ENCODE measurements around the gene LOC101059915.

Gene LOC101059915

DNA sequence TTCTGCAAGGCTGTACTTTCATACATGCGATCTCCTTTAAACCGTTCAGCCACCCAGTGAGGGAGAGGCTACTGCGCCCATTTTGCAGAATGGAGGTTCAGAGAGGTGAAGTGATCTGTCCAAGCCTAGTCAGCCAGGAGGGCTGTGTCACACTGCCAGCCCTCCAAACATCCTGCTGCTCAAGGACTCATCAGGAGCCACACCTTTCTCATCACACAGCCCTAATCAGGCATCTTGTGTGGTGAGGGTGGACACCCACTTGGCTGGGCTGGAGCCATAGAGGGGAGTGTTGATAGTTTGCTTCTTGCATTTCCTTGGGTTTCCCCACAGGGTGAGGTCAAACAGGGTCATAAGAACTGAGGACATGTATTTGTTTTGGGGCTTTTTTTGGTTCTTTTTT lies 43.6 kb upstream of the LOC101059915 start:
- Histone ChIP-seq H3K9me3 (ENCODE audit: control insufficient read depth, low read length) (no peaks in the 10 kb centered on the region), H3K4me1 (ENCODE audit: control insufficient read depth, insufficient read depth, low read length, poor library complexity, severe bottlenecking) (peaks cover 40% of the 10 kb centered on the region), H3K36me3 (ENCODE audit: control insufficient read depth, insufficient read depth, low read length) (no peaks in the 10 kb centered on the region), H3K4me3 (ENCODE audit: insufficient read depth, low read depth, low read length, poor library complexity, severe bottlenecking) (no peak overlapping the region), H3K27ac (ENCODE audit: insufficient read depth, low read length, poor library complexity, severe bottlenecking) (peak overlapping the region; percentile 77), H3K27me3 (replicated peaks; ENCODE audit: control insufficient read depth, insufficient read depth, low read length, poor library complexity, severe bottlenecking) (no peaks in the 10 kb centered on the region)
- no peak for DNase-seq

DNA sequence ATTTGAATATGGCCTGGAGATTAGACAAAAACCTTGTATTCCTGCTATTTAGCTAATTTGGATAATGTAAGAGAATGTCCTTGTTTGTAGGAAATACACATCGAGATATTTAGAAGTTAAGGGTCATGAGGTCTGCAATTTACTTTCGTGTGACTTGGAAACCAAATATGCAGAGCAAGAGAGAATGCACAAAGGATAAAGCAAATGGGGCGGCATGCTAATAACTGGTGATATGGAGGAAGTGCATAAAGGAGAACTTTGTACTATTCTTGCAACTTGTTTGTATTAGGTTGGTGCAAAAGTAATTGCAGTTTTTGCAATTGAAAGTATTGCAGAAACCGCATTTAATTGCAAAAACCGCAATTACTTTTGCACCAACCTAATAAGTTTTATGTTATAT lies 41.9 kb upstream of the LOC101059915 start:
- H3K4me3 ChIP-seq (ENCODE audit: insufficient read depth, low read depth, low read length, poor library complexity, severe bottlenecking) = no peak overlapping the region
- H3K4me1 ChIP-seq (ENCODE audit: control insufficient read depth, insufficient read depth, low read length, poor library complexity, severe bottlenecking) = peaks cover 23% of the 10 kb centered on the region
- DNase-seq = no peak
- H3K36me3 ChIP-seq (ENCODE audit: control insufficient read depth, insufficient read depth, low read length) = no peaks in the 10 kb centered on the region
- no peak overlapping the region for H3K27ac ChIP-seq (ENCODE audit: insufficient read depth, low read length, poor library complexity, severe bottlenecking)
- no peaks in the 10 kb centered on the region for H3K27me3 ChIP-seq (replicated peaks; ENCODE audit: control insufficient read depth, insufficient read depth, low read length, poor library complexity, severe bottlenecking)
- no peaks in the 10 kb centered on the region for H3K9me3 ChIP-seq (ENCODE audit: control insufficient read depth, low read length)

DNA sequence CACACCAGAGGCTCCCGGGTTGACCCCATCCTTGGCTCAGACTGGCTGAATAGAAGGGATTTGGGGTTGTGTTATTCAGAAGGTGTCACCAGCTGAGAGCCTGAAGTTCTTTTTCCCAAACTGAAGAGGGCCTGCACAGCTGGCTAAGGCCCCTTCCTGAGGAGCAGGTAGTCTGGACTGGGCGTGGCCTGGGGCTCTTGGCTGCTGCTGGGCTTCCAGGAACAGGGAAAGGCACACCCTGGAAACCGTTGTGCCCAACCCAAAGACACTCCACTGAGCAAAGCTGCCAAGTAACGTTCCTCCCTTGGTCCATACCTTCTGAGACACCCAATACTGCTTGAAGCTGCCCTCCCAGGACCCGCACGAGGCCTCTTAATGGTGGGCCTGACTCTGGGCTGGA lies 40.8 kb upstream of the LOC101059915 start:
- Histone ChIP-seq H3K36me3 (ENCODE audit: control insufficient read depth, insufficient read depth, low read length) (no peaks in the 10 kb centered on the region), H3K27ac (ENCODE audit: insufficient read depth, low read length, poor library complexity, severe bottlenecking) (no peak overlapping the region), H3K4me3 (ENCODE audit: insufficient read depth, low read depth, low read length, poor library complexity, severe bottlenecking) (no peak overlapping the region), H3K9me3 (ENCODE audit: control insufficient read depth, low read length) (no peaks in the 10 kb centered on the region), H3K4me1 (ENCODE audit: control insufficient read depth, insufficient read depth, low read length, poor library complexity, severe bottlenecking) (peaks cover 23% of the 10 kb centered on the region), H3K27me3 (replicated peaks; ENCODE audit: control insufficient read depth, insufficient read depth, low read length, poor library complexity, severe bottlenecking) (no peaks in the 10 kb centered on the region)
- DNase-seq = no peak

DNA sequence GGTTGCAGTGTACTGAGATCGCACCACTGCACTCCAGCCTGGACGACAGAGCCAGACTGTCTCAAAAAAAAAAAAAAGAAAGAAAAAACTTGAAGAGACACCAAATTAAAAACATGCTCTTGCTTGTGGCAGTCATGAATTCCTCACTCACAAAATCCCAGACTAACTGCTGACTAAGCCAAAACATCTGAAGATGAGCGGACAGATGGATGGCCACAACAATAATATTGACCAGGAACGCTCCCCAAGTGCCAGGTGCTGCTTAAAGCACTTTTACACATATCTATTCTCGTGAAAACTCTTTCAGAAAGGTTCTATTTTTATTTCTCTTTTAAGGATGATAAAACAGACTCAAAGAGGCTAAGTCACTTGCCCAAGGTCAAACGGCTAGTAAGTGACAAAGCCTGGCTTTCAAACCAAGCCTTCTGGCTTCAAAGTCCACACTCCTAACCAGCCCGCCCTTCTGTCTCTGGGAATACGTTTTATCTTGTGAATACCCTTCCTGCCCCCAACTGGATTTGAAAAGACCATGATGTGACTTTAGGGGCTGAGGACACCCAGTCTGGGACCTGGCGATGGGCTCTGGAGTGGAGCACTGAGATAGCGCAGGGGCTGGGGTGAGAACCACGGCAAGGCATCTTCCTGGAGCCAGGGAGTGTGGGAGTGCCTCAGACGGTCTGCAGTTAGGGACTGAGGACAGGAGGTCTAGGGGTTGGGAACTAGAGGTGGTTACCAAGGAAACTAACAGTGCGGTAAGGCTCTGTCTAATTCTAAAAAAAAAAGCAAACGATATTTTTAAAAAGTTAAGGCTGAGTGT lies 39.5 kb upstream of the LOC101059915 start:
- H3K4me3 ChIP-seq (ENCODE audit: insufficient read depth, low read depth, low read length, poor library complexity, severe bottlenecking) = no peak overlapping the region
- peaks cover 17% of the 10 kb centered on the region for H3K4me1 ChIP-seq (ENCODE audit: control insufficient read depth, insufficient read depth, low read length, poor library complexity, severe bottlenecking)
- H3K27me3 ChIP-seq (replicated peaks; ENCODE audit: control insufficient read depth, insufficient read depth, low read length, poor library complexity, severe bottlenecking) = no peaks in the 10 kb centered on the region
- no peaks in the 10 kb centered on the region for H3K36me3 ChIP-seq (ENCODE audit: control insufficient read depth, insufficient read depth, low read length)
- H3K27ac ChIP-seq (ENCODE audit: insufficient read depth, low read length, poor library complexity, severe bottlenecking) = no peak overlapping the region
- DNase-seq = no peak
- H3K9me3 ChIP-seq (ENCODE audit: control insufficient read depth, low read length) = no peaks in the 10 kb centered on the region

DNA sequence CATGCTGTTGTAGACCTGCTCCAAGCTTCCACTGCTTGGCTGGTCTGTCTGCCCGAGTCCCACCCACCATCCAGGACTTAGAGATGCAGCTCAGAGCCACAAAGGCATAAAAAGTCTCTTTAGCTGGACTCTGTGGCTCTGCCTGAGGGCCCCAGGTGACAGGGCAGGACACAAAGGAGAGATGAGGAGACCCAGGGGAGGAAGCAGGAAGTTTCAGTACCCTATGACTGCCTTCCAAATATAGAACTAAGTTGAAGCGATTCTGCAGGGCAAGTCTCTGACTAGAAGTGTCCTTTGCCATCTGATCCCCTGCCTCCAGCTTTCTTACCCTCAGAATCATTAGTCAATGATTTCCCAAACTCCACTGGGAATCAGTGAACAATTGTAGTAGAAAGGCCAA lies 37.9 kb upstream of the LOC101059915 start:
- Histone ChIP-seq H3K4me3 (ENCODE audit: insufficient read depth, low read depth, low read length, poor library complexity, severe bottlenecking) (no peak overlapping the region), H3K27me3 (replicated peaks; ENCODE audit: control insufficient read depth, insufficient read depth, low read length, poor library complexity, severe bottlenecking) (no peaks in the 10 kb centered on the region), H3K36me3 (ENCODE audit: control insufficient read depth, insufficient read depth, low read length) (no peaks in the 10 kb centered on the region), H3K27ac (ENCODE audit: insufficient read depth, low read length, poor library complexity, severe bottlenecking) (no peak overlapping the region), H3K9me3 (ENCODE audit: control insufficient read depth, low read length) (no peaks in the 10 kb centered on the region), H3K4me1 (ENCODE audit: control insufficient read depth, insufficient read depth, low read length, poor library complexity, severe bottlenecking) (no peaks in the 10 kb centered on the region)
- no peak for DNase-seq

DNA sequence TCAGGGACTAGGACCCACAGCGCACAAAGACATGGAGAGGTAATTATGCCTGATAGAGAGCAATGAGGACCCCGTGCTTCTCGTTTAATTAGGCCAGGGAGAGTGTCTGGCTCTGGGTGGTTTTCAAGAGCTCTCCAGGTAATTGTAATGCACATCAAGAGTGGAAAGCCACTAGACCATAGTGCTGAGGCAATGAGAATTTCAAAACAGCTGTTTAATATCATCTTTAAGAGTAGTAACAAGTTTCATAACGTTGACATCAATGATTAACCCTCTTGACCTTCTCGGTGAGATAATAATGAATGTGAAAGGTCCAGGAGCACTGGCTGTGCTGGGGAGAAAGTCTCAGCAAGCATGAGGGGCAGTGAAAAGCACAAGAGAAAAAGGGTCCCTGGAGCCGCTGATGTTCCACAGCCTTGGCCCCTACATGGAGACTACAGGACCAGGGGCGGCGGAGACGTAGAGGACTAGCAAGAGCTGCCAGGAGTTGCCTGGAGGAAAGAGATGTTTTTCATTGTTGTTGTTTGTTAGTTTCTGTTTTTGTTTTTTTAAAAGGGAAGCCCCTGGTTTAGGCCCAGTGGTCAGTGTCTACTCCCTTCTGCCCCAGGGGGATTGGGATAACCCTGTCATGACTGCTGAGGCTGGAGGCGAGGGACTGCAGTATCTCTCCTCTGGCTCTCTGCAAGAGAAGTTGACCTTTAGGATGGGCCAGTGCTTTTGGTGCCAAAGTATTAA lies 34.3 kb upstream of the LOC101059915 start:
- Histone ChIP-seq H3K27ac (ENCODE audit: insufficient read depth, low read length, poor library complexity, severe bottlenecking) (no peak overlapping the region), H3K36me3 (ENCODE audit: control insufficient read depth, insufficient read depth, low read length) (no peaks in the 10 kb centered on the region), H3K4me3 (ENCODE audit: insufficient read depth, low read depth, low read length, poor library complexity, severe bottlenecking) (no peak overlapping the region), H3K9me3 (ENCODE audit: control insufficient read depth, low read length) (no peaks in the 10 kb centered on the region), H3K4me1 (ENCODE audit: control insufficient read depth, insufficient read depth, low read length, poor library complexity, severe bottlenecking) (peaks cover 8% of the 10 kb centered on the region), H3K27me3 (replicated peaks; ENCODE audit: control insufficient read depth, insufficient read depth, low read length, poor library complexity, severe bottlenecking) (no peaks in the 10 kb centered on the region)
- no peak for DNase-seq

DNA sequence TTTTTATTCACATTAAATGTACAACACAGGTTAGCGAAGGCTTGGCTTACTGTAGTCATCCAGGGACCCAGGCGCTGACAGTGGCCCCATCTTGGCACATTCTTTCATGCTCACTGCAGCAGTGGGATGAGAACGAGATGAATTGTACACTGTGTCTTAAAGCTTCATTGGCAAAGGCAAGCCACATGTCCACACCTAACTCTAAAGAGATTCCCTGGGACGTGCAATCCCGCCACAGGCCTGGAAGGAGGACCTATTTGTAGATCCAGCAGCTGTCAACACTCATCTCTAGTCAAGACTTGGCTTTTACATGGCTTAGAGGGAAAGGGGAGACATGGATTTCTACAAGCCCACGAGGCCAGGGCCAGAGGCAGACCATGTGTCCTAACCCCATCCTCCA lies 33.0 kb upstream of the LOC101059915 start:
- DNase-seq = no peak
- no peaks in the 10 kb centered on the region for H3K9me3 ChIP-seq (ENCODE audit: control insufficient read depth, low read length)
- H3K36me3 ChIP-seq (ENCODE audit: control insufficient read depth, insufficient read depth, low read length) = no peaks in the 10 kb centered on the region
- H3K27ac ChIP-seq (ENCODE audit: insufficient read depth, low read length, poor library complexity, severe bottlenecking) = no peak overlapping the region
- no peaks in the 10 kb centered on the region for H3K27me3 ChIP-seq (replicated peaks; ENCODE audit: control insufficient read depth, insufficient read depth, low read length, poor library complexity, severe bottlenecking)
- H3K4me3 ChIP-seq (ENCODE audit: insufficient read depth, low read depth, low read length, poor library complexity, severe bottlenecking) = no peak overlapping the region
- H3K4me1 ChIP-seq (ENCODE audit: control insufficient read depth, insufficient read depth, low read length, poor library complexity, severe bottlenecking) = peaks cover 13% of the 10 kb centered on the region

DNA sequence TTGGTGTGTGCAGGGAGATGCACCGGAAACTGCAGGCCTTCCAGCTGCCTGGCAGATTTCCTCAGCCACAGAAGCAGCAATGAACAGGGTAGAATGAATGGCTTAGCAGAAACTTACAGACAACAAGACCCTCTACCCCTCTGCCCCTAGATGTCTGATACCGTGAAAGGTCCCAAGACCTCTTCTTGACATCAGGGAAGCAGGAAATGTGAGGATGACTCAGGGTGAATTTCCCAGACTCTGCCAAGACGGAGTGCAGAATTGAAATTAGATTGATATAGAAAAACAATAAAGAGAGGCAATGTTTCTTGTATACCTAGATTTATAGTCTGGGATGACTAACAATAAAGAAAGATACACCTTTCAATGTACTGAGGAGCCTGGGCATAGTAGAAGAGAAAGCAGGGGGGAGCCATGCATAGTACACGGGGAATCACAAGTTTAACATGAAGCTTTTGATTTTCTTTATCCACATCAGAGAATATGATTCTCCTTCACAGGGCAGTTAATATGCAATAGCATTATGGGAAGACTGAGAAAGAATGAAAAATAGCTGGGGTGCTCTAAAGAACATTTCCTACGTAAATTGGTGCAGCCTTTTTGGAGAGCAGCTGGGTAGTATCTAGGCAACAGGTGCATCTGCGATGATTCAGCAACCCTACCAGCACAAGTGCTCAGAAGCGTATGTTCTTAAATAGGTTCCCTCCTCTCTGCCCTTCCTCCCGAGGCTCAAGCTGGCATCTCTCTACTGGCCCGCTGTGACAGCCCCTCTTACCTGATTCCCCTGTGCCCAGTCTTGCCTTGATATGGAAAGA lies 30.7 kb upstream of the LOC101059915 start:
- Histone ChIP-seq H3K36me3 (ENCODE audit: control insufficient read depth, insufficient read depth, low read length) (no peaks in the 10 kb centered on the region), H3K27me3 (replicated peaks; ENCODE audit: control insufficient read depth, insufficient read depth, low read length, poor library complexity, severe bottlenecking) (no peaks in the 10 kb centered on the region), H3K4me1 (ENCODE audit: control insufficient read depth, insufficient read depth, low read length, poor library complexity, severe bottlenecking) (peaks cover 19% of the 10 kb centered on the region), H3K4me3 (ENCODE audit: insufficient read depth, low read depth, low read length, poor library complexity, severe bottlenecking) (no peak overlapping the region), H3K27ac (ENCODE audit: insufficient read depth, low read length, poor library complexity, severe bottlenecking) (no peak overlapping the region), H3K9me3 (ENCODE audit: control insufficient read depth, low read length) (no peaks in the 10 kb centered on the region)
- no peak for DNase-seq

DNA sequence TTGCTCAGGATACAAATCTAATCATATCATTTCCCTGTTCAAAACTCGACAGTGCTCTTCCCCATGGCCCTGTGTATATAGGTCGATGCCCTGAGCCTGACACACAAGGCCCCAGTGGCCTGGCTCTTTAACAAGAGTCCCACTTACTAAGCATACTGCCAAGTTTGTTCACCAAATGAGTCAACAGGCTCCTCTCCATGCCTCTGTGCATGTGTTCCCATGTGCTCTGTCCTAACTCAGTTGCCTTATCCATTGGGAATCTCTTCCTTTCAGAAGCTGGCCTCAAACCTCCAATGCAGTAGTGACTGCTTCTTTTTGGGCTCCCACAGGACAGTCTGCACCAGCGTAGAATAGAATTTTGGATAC lies 30.1 kb upstream of the LOC101059915 start:
- Histone ChIP-seq H3K36me3 (ENCODE audit: control insufficient read depth, insufficient read depth, low read length) (no peaks in the 10 kb centered on the region), H3K4me3 (ENCODE audit: insufficient read depth, low read depth, low read length, poor library complexity, severe bottlenecking) (no peak overlapping the region), H3K27me3 (replicated peaks; ENCODE audit: control insufficient read depth, insufficient read depth, low read length, poor library complexity, severe bottlenecking) (no peaks in the 10 kb centered on the region), H3K9me3 (ENCODE audit: control insufficient read depth, low read length) (no peaks in the 10 kb centered on the region), H3K27ac (ENCODE audit: insufficient read depth, low read length, poor library complexity, severe bottlenecking) (no peak overlapping the region), H3K4me1 (ENCODE audit: control insufficient read depth, insufficient read depth, low read length, poor library complexity, severe bottlenecking) (peaks cover 19% of the 10 kb centered on the region)
- no peak for DNase-seq

DNA sequence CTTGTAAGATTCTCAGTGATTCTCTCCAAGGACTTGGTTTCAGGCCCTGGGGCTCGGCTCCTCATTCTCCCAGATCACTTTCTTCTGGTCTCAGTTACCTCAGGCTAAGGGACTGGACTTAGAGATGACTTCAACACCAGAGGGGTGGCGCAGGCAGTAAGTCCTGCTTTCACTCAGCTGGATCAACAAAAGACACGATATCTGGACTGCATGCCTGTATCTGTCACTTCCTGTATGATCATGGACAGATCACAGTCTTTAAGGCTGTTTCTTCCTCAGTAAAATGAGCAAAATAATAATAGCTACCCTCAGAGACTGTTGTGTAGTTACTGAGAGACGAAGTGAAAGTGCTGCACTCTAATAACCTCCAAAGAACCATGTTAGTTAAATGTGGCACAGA lies 29.5 kb upstream of the LOC101059915 start:
- no peaks in the 10 kb centered on the region for H3K9me3 ChIP-seq (ENCODE audit: control insufficient read depth, low read length)
- H3K4me3 ChIP-seq (ENCODE audit: insufficient read depth, low read depth, low read length, poor library complexity, severe bottlenecking) = no peak overlapping the region
- no peak for DNase-seq
- no peak overlapping the region for H3K27ac ChIP-seq (ENCODE audit: insufficient read depth, low read length, poor library complexity, severe bottlenecking)
- peaks cover 19% of the 10 kb centered on the region for H3K4me1 ChIP-seq (ENCODE audit: control insufficient read depth, insufficient read depth, low read length, poor library complexity, severe bottlenecking)
- H3K36me3 ChIP-seq (ENCODE audit: control insufficient read depth, insufficient read depth, low read length) = no peaks in the 10 kb centered on the region
- no peaks in the 10 kb centered on the region for H3K27me3 ChIP-seq (replicated peaks; ENCODE audit: control insufficient read depth, insufficient read depth, low read length, poor library complexity, severe bottlenecking)

Measured in effector memory CD4-positive, alpha-beta T cell (primary cell).